ENCODE data around the gene GRB10.

DNA sequence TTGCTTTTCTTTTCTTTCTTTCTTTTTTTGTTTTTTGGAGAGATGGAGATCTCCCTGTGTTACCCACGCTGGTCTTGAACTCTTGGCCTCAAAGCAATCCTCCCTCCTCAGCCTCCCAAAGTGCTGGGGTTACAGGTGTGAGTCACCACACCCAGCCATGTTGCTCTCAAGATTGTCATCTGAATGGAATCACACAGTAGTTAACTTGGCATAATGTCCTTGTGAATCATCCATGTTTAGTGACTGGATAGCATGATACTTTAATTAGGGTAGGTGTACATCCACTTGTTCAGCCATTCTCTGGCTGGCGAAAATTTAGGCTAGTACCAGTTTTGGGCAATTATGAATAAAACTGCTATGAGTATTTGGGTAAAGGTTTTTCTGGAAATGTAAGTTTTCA is 15.4 kb upstream of the GRB10 start:
- TF ChIP-seq, protein P1, sequence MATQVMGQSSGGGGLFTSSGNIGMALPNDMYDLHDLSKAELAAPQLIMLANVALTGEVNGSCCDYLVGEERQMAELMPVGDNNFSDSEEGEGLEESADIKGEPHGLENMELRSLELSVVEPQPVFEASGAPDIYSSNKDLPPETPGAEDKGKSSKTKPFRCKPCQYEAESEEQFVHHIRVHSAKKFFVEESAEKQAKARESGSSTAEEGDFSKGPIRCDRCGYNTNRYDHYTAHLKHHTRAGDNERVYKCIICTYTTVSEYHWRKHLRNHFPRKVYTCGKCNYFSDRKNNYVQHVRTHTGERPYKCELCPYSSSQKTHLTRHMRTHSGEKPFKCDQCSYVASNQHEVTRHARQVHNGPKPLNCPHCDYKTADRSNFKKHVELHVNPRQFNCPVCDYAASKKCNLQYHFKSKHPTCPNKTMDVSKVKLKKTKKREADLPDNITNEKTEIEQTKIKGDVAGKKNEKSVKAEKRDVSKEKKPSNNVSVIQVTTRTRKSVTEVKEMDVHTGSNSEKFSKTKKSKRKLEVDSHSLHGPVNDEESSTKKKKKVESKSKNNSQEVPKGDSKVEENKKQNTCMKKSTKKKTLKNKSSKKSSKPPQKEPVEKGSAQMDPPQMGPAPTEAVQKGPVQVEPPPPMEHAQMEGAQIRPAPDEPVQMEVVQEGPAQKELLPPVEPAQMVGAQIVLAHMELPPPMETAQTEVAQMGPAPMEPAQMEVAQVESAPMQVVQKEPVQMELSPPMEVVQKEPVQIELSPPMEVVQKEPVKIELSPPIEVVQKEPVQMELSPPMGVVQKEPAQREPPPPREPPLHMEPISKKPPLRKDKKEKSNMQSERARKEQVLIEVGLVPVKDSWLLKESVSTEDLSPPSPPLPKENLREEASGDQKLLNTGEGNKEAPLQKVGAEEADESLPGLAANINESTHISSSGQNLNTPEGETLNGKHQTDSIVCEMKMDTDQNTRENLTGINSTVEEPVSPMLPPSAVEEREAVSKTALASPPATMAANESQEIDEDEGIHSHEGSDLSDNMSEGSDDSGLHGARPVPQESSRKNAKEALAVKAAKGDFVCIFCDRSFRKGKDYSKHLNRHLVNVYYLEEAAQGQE (IDR thresholded peaks at IDR 0.05; ENCODE audit: unreplicated experiment), result no peak
- TF ChIP-seq, protein P2, sequence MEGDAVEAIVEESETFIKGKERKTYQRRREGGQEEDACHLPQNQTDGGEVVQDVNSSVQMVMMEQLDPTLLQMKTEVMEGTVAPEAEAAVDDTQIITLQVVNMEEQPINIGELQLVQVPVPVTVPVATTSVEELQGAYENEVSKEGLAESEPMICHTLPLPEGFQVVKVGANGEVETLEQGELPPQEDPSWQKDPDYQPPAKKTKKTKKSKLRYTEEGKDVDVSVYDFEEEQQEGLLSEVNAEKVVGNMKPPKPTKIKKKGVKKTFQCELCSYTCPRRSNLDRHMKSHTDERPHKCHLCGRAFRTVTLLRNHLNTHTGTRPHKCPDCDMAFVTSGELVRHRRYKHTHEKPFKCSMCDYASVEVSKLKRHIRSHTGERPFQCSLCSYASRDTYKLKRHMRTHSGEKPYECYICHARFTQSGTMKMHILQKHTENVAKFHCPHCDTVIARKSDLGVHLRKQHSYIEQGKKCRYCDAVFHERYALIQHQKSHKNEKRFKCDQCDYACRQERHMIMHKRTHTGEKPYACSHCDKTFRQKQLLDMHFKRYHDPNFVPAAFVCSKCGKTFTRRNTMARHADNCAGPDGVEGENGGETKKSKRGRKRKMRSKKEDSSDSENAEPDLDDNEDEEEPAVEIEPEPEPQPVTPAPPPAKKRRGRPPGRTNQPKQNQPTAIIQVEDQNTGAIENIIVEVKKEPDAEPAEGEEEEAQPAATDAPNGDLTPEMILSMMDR (conservative IDR thresholded peaks at IDR 0.05; ENCODE audit: low read depth in 2 of 2), result no peak

Measured in GM23338 (cell line).